Fibroblast of peridontal ligament (primary cell): Measurements from ENCODE around the gene GUCY2D.

Experiments used
- DNase-seq: peaks from one replicate; pipeline ENCODE4 v3.0.0-alpha.2; 2010; ENCODE audit errors: extremely low read depth

Gene GUCY2D

GRCh38 chr17:8063761-8064534 lies 61.5 kb downstream of the GUCY2D start:
- DNase-seq, result no peak

- DNase-seq, result no peak
These were observed 62.2 kb downstream of the GUCY2D start for GRCh38 chr17:8064561-8065019.

- no peak for DNase-seq
These were observed 64.7 kb downstream of the GUCY2D start for GRCh38 chr17:8066841-8067775.

GRCh38 chr17:8067806-8068205 lies 65.4 kb downstream of the GUCY2D start:
- DNase-seq, result no peak

GRCh38 chr17:8068736-8069586 lies 66.5 kb downstream of the GUCY2D start:
- no peak for DNase-seq

GRCh38 chr17:8069587-8069860 lies 67.1 kb downstream of the GUCY2D start:
- DNase-seq, result no peak
